WTC11 (cell line): Measurements from ENCODE around the gene TPSAB1. TPM values are rescaled to one million over a fixed set of nuclear protein-coding genes. Genes with fewer than 3 reads are reported as not detected.

ENCODE experiments used
- ATAC-seq: fragments of 200-7000 bp; cut with Tn5 transposase; 2 replicates; pipeline ENCODE4 v1.10.0; 2021; ENCODE audit warnings: mild to moderate bottlenecking, moderate library complexity
- CTCF ChIA-PET: fragments of 300-600 bp; sonication (Branson Sonifier 250); formaldehyde crosslinking; loops from one replicate; lab custom pipeline; 2021; ENCODE audit warnings: antibody characterized with exemption; lab: Charles Lee
- POLR2A ChIA-PET: fragments of 350-600 bp; sonication (Branson Sonifier 250); formaldehyde crosslinking; loops from one replicate; lab custom pipeline; 2021; ENCODE audit warnings: antibody characterized with exemption; lab: Charles Lee
- DNase-seq: peaks from one replicate; pipeline ENCODE4 v3.0.0; 2021; ENCODE audit warnings: low spot score
- H3K27ac Mint-ChIP-seq: 2 replicates; pipeline ENCODE4 v1.8.0; 2021; ENCODE audit warnings: mixed read lengths
- H3K27me3 Mint-ChIP-seq: 2 replicates; pipeline ENCODE4 v1.8.0; 2021; ENCODE audit warnings: low read depth, mild to moderate bottlenecking, moderate library complexity, mixed read lengths
- H3K36me3 Mint-ChIP-seq: 2 replicates; pipeline ENCODE4 v1.8.0; 2021; ENCODE audit warnings: mixed read lengths
- H3K4me1 Mint-ChIP-seq: 2 replicates; pipeline ENCODE4 v1.8.0; 2022; ENCODE audit warnings: mixed read lengths
- H3K4me3 Mint-ChIP-seq: 2 replicates; pipeline ENCODE4 v1.8.0; 2021; ENCODE audit warnings: mild to moderate bottlenecking, moderate library complexity, mixed read lengths
- H3K9me3 Mint-ChIP-seq: 2 replicates; pipeline ENCODE4 v1.8.0; 2021; ENCODE audit warnings: mixed read lengths
- AR ChIP-seq: fragments of 250-450 bp; sonication (Bioruptor Pico); IDR thresholded peaks from 2 replicates; pipeline ENCODE4 v1.9.0; 2021; ENCODE audit warnings: mild to moderate bottlenecking
- ATF6 ChIP-seq: sonication (generic); formaldehyde crosslinking; IDR thresholded peaks from 2 replicates; pipeline ENCODE4 v1.8.1; 2023; ENCODE audit warnings: mild to moderate bottlenecking, missing genetic modification reagents
- CDX4 ChIP-seq: fragments of 250-450 bp; sonication (Bioruptor Pico); IDR thresholded peaks from 2 replicates; pipeline ENCODE4 v1.9.0; 2021; ENCODE audit warnings: moderate library complexity, mild to moderate bottlenecking, inconsistent platforms, borderline replicate concordance
- CREB1 ChIP-seq: sonication (generic); formaldehyde crosslinking; IDR thresholded peaks from 2 replicates; pipeline ENCODE4 v1.8.0; 2023; ENCODE audit warnings: mild to moderate bottlenecking, missing genetic modification reagents
- CREM ChIP-seq: sonication (generic); formaldehyde crosslinking; IDR thresholded peaks from 2 replicates; pipeline ENCODE4 v1.8.1; 2022; ENCODE audit warnings: mild to moderate bottlenecking, missing genetic modification reagents, moderate library complexity
- E2F1 ChIP-seq: sonication (generic); formaldehyde crosslinking; IDR thresholded peaks from 2 replicates; pipeline ENCODE4 v1.8.0; 2022; ENCODE audit warnings: mild to moderate bottlenecking, missing genetic modification reagents
- EMX1 ChIP-seq: fragments of 250-450 bp; sonication (Bioruptor Pico); IDR thresholded peaks from 2 replicates; pipeline ENCODE4 v1.8.0; 2021; ENCODE audit warnings: mild to moderate bottlenecking
- ERG ChIP-seq: fragments of 250-450 bp; sonication (Bioruptor Pico); IDR thresholded peaks from 2 replicates; pipeline ENCODE4 v1.8.0; 2021; ENCODE audit warnings: mild to moderate bottlenecking
- ETV6 ChIP-seq: sonication (generic); formaldehyde crosslinking; IDR thresholded peaks from 2 replicates; pipeline ENCODE4 v1.8.1; 2022; ENCODE audit warnings: mild to moderate bottlenecking, missing genetic modification reagents
- FOXK1 ChIP-seq: sonication (generic); formaldehyde crosslinking; IDR thresholded peaks from 2 replicates; pipeline ENCODE4 v1.8.0; 2022; ENCODE audit warnings: mild to moderate bottlenecking, moderate library complexity, missing genetic modification reagents
- GABPB1 ChIP-seq: sonication (generic); formaldehyde crosslinking; IDR thresholded peaks from 2 replicates; pipeline ENCODE4 v1.8.1; 2023; ENCODE audit warnings: mild to moderate bottlenecking, missing genetic modification reagents
- MYBL2 ChIP-seq: sonication (generic); formaldehyde crosslinking; IDR thresholded peaks from 2 replicates; pipeline ENCODE4 v1.8.1; 2023; ENCODE audit warnings: mild to moderate bottlenecking, moderate library complexity, missing genetic modification reagents
- NFE2L1 ChIP-seq: sonication (generic); formaldehyde crosslinking; IDR thresholded peaks from 2 replicates; pipeline ENCODE4 v1.8.1; 2023; ENCODE audit warnings: missing genetic modification reagents
- NR1H2 ChIP-seq: sonication (generic); formaldehyde crosslinking; IDR thresholded peaks from 2 replicates; pipeline ENCODE4 v1.9.0; 2021; ENCODE audit warnings: mild to moderate bottlenecking, moderate library complexity, missing genetic modification reagents
- SP1 ChIP-seq: sonication (generic); formaldehyde crosslinking; conservative IDR thresholded peaks from 2 replicates; pipeline ENCODE4 v1.8.1; 2022; ENCODE audit warnings: missing genetic modification reagents
- ZBTB43 ChIP-seq: sonication (generic); formaldehyde crosslinking; IDR thresholded peaks from 2 replicates; pipeline ENCODE4 v1.8.1; 2023; ENCODE audit warnings: mild to moderate bottlenecking, missing genetic modification reagents
- ZNF416 ChIP-seq: fragments of 250-450 bp; sonication (Bioruptor Pico); IDR thresholded peaks from 2 replicates; pipeline ENCODE4 v1.9.0; 2021; ENCODE audit warnings: mild to moderate bottlenecking, inconsistent platforms
- ZNF423 ChIP-seq: fragments of 250-450 bp; sonication (Bioruptor Pico); IDR thresholded peaks from 2 replicates; pipeline ENCODE4 v2.1.2; 2022; ENCODE audit warnings: mild to moderate bottlenecking, moderate library complexity
- ZNF532 ChIP-seq: fragments of 250-450 bp; sonication (Bioruptor Pico); IDR thresholded peaks from 2 replicates; pipeline ENCODE4 v1.9.0; 2021; ENCODE audit warnings: mild to moderate bottlenecking, borderline replicate concordance
- ZNF671 ChIP-seq: fragments of 250-450 bp; sonication (Bioruptor Pico); IDR thresholded peaks from 2 replicates; pipeline ENCODE4 v1.8.0; 2021; ENCODE audit warnings: mild to moderate bottlenecking
- total RNA-seq: library from RNA; stranded (reverse); gene quantifications from 3 replicates; pipeline ENCODE4 v1.2.3, GENCODE V29; 2021

The TPSAB1 gene
- total RNA-seq, 1 experiment from 2014 or later = not detected

GRCh38 chr16:1200014-1200627 is 40.4 kb upstream of the TPSAB1 start:
- H3K27me3 Mint-ChIP-seq = no peaks in the 10 kb centered on the region
- DNase-seq = no peak
- no peaks in the 10 kb centered on the region for H3K4me1 Mint-ChIP-seq
- H3K4me3 Mint-ChIP-seq = no peak overlapping the region
- TF ChIP-seq SP1 (CRISPR knock-in tag) (no peak), CREB1 (CRISPR knock-in tag) (no peak)
- ChIA-PET CTCF (interaction anchor here (0.6 kb wide), 1 partner anchor 16 kb away, joined by 3 read pairs; no protein-coding TSS in a partner anchor), POLR2A (no interaction called here)
- peak overlapping the region; percentile 66 for H3K27ac Mint-ChIP-seq
- ATAC-seq = no peak
- H3K36me3 Mint-ChIP-seq = peaks cover 6% of the 10 kb centered on the region; the same call in 1 of the 2 replicates
- no peaks in the 10 kb centered on the region for H3K9me3 Mint-ChIP-seq

GRCh38 chr16:1201444-1201843 is 39.1 kb upstream of the TPSAB1 start:
- H3K27me3 Mint-ChIP-seq = no peaks in the 10 kb centered on the region
- H3K9me3 Mint-ChIP-seq = no peaks in the 10 kb centered on the region
- CTCF ChIA-PET = interaction anchor here (1.3 kb wide), 1 partner anchor 98 kb away, joined by 3 read pairs; no protein-coding TSS in a partner anchor
- no peak for DNase-seq
- TF ChIP-seq EMX1 (CRISPR knock-in tag) = no peak
- TF ChIP-seq ETV6 (CRISPR knock-in tag) = no peak
- no peak for TF ChIP-seq ZNF423
- TF ChIP-seq SP1 (CRISPR knock-in tag) = no peak
- TF ChIP-seq ERG = no peak
- no peak for TF ChIP-seq E2F1 (CRISPR knock-in tag)
- TF ChIP-seq ZNF671 (CRISPR knock-in tag) = no peak
- TF ChIP-seq CREM = no peak
- TF ChIP-seq AR = no peak
- TF ChIP-seq MYBL2 = no peak
- no peak for TF ChIP-seq ZBTB43 (CRISPR knock-in tag)
- TF ChIP-seq CREB1 (CRISPR knock-in tag) = no peak
- no peak for TF ChIP-seq FOXK1
- no peak for TF ChIP-seq GABPB1
- no peak for TF ChIP-seq NFE2L1 (CRISPR knock-in tag)
- TF ChIP-seq ZNF416 = no peak
- TF ChIP-seq, all 79 proteins: peak for 0
- peaks cover 9% of the 10 kb centered on the region; the same call in 1 of the 2 replicates for H3K36me3 Mint-ChIP-seq
- POLR2A ChIA-PET = no interaction called here
- H3K27ac Mint-ChIP-seq = peak overlapping the region; percentile 36; the same call in 1 of the 2 replicates
- ATAC-seq = no peak
- H3K4me1 Mint-ChIP-seq = no peaks in the 10 kb centered on the region
- no peak overlapping the region for H3K4me3 Mint-ChIP-seq

GRCh38 chr16:1202274-1202673 is 38.2 kb upstream of the TPSAB1 start:
- no peaks in the 10 kb centered on the region for H3K9me3 Mint-ChIP-seq
- H3K27ac Mint-ChIP-seq = no peak overlapping the region
- no peak for DNase-seq
- H3K4me1 Mint-ChIP-seq = no peaks in the 10 kb centered on the region
- H3K4me3 Mint-ChIP-seq = no peak overlapping the region
- no peaks in the 10 kb centered on the region for H3K27me3 Mint-ChIP-seq
- H3K36me3 Mint-ChIP-seq = peaks cover 9% of the 10 kb centered on the region; the same call in 1 of the 2 replicates
- ChIA-PET CTCF (interaction anchor here (1.3 kb wide), 1 partner anchor 99 kb away, joined by 3 read pairs; no protein-coding TSS in a partner anchor), POLR2A (no interaction called here)
- ATAC-seq = no peak
- no peak for TF ChIP-seq NR1H2 (CRISPR knock-in tag)
- no peak for TF ChIP-seq ZNF532 (CRISPR knock-in tag)
- no peak for TF ChIP-seq CDX4 (CRISPR knock-in tag)
- no peak for TF ChIP-seq ATF6 (CRISPR knock-in tag)
